K562 (cell line): ENCODE measurements around the gene SOD1. TPM values are rescaled to one million over a fixed set of nuclear protein-coding genes. Genes with fewer than 3 reads are reported as not detected.

Experiments used
- CREB1 ChIP-seq, 2 experiments: sonication (generic) in 1 of 2; formaldehyde crosslinking in 1 of 2; IDR thresholded peaks; 2 replicates each; pipeline versions ENCODE4 v1.6.1 to v1.8.0; 2012 to 2022; ENCODE audit warnings: inconsistent platforms in 1 of 2, mild to moderate bottlenecking in 1 of 2, missing genetic modification reagents in 1 of 2, moderate library complexity in 1 of 2
- HNRNPLL ChIP-seq: fragments of 200-400 bp; formaldehyde crosslinking; IDR thresholded peaks from 2 replicates; pipeline ENCODE4 v1.6.1; 2017; ENCODE audit warnings: low read length, low read depth, mild to moderate bottlenecking; ENCODE audit not compliant: poor library complexity, severe bottlenecking
- IRF2 ChIP-seq: sonication (generic); formaldehyde crosslinking; IDR thresholded peaks from 2 replicates; pipeline ENCODE4 v1.8.1; 2022; ENCODE audit warnings: mild to moderate bottlenecking, missing genetic modification reagents
- MITF ChIP-seq: IDR thresholded peaks from 2 replicates; pipeline ENCODE4 v1.6.1; 2014; ENCODE audit warnings: antibody characterized with exemption
- NCOA4 ChIP-seq: fragments of 450-650 bp; IDR thresholded peaks from 2 replicates; pipeline ENCODE4 v1.6.1; 2018; ENCODE audit warnings: mild to moderate bottlenecking; ENCODE audit not compliant: partially characterized antibody
- NR2C2 ChIP-seq, 2 experiments: fragments of 200-800 bp in 1 of 2; sonication (Bioruptor generic) in 1 of 2; sonication (generic) in 1 of 2; formaldehyde crosslinking in 1 of 2; IDR thresholded peaks; 2 replicates each; pipeline versions ENCODE4 v1.6.1 to v1.8.0; 2016 to 2022; ENCODE audit warnings: mild to moderate bottlenecking in 1 of 2, missing compliant biosample characterization in 1 of 2, missing genetic modification characterization in 1 of 2, missing genetic modification reagents in 1 of 2
- PRDM10 ChIP-seq: fragments of 450-650 bp; IDR thresholded peaks from 2 replicates; pipeline ENCODE4 v1.6.1; 2018; ENCODE audit not compliant: partially characterized antibody
- RNF2 ChIP-seq: sonication (generic); IDR thresholded peaks from 2 replicates; pipeline ENCODE4 v1.6.1; 2016
- STAT5A ChIP-seq: IDR thresholded peaks from 2 replicates; pipeline ENCODE4 v1.6.1; 2012; ENCODE audit warnings: low read length, inconsistent platforms, borderline replicate concordance
- SUPT5H ChIP-seq: fragments of 450-650 bp; IDR thresholded peaks from 2 replicates; pipeline ENCODE4 v1.6.1; 2016
- TBL1XR1 ChIP-seq, 2 experiments: IDR thresholded peaks; 2 replicates each; pipeline ENCODE4 v1.6.1; 2012; ENCODE audit warnings: improper control_type of control experiment in 2 of 2, low read length in 2 of 2, mild to moderate bottlenecking in 1 of 2
- YBX1 ChIP-seq: fragments of 450-650 bp; IDR thresholded peaks from 2 replicates; pipeline ENCODE4 v1.7.1; 2016; ENCODE audit warnings: mild to moderate bottlenecking
- ZBTB7A ChIP-seq: IDR thresholded peaks from 2 replicates; pipeline ENCODE4 v1.6.1; 2011; ENCODE audit warnings: low read depth, mild to moderate bottlenecking, low read length, moderate library complexity, borderline replicate concordance; ENCODE audit not compliant: control insufficient read depth
- ZNF507 ChIP-seq: conservative IDR thresholded peaks from 2 replicates; pipeline ENCODE4 v1.6.1; 2017; ENCODE audit warnings: missing genetic modification characterization, missing compliant biosample characterization
- ZNF57 ChIP-seq: fragments of 450-650 bp; formaldehyde crosslinking; IDR thresholded peaks from 2 replicates; pipeline ENCODE4 v1.4.0; 2020; ENCODE audit warnings: mild to moderate bottlenecking, moderate library complexity
- polyA plus RNA-seq, 8 experiments: library from polyadenylated mRNA; depleted of rRNA in 4 of 8; stranded (reverse) in 5 of 8; unstranded in 3 of 8; fragments of >200 nt; fragmentation: Nextera tagmentation in 2 of 8; fragmentation: Illumina TruSeq in 1 of 8; extraction: Ambion mirVana in 2 of 8; extraction: Trizol in 1 of 8; gene quantifications; 2 replicates each; pipeline versions ENCODE4 v1.2.1 to v1.2.3, GENCODE V29; 2011 to 2014; ENCODE audit warnings: inconsistent platforms in 1 of 8, missing spikeins in 1 of 8
- total RNA-seq, 7 experiments: library from RNA; depleted of rRNA in 6 of 7; stranded (reverse); fragments of >200 nt in 6 of 7; fragmentation: Illumina TruSeq in 2 of 7; extraction: Trizol in 2 of 7; gene quantifications; 2 replicates each; pipeline versions ENCODE4 v1.2.1 to v1.2.3, GENCODE V29; 2011 to 2021; ENCODE audit warnings: low replicate concordance in 1 of 7
- TF ChIP-seq, protein P1 (sequence below): fragments of 200-800 bp; sonication (Bioruptor generic); IDR thresholded peaks from 2 replicates; pipeline ENCODE4 v1.6.1; 2017; ENCODE audit warnings: missing genetic modification characterization, missing compliant biosample characterization
- TF ChIP-seq, protein P2 (sequence below): fragments of 450-650 bp; formaldehyde crosslinking; IDR thresholded peaks from 2 replicates; pipeline ENCODE4 v1.4.0; 2020; ENCODE audit warnings: mild to moderate bottlenecking, moderate library complexity
- TF ChIP-seq, protein P3 (sequence below): sonication (generic); IDR thresholded peaks from 2 replicates; pipeline ENCODE4 v1.6.1; 2016

SOD1 gene
- total and polyA plus RNA-seq, 9 of the 15 experiments (the other 6 are each of a cell fraction or from before 2014, with no cell fraction given), result 452 to 1,409 (median 633) TPM

- TF ChIP-seq, protein P1, sequence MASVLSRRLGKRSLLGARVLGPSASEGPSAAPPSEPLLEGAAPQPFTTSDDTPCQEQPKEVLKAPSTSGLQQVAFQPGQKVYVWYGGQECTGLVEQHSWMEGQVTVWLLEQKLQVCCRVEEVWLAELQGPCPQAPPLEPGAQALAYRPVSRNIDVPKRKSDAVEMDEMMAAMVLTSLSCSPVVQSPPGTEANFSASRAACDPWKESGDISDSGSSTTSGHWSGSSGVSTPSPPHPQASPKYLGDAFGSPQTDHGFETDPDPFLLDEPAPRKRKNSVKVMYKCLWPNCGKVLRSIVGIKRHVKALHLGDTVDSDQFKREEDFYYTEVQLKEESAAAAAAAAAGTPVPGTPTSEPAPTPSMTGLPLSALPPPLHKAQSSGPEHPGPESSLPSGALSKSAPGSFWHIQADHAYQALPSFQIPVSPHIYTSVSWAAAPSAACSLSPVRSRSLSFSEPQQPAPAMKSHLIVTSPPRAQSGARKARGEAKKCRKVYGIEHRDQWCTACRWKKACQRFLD (CRISPR knock-in tag), result no peak
- TF ChIP-seq NCOA4, result no peak
- TF ChIP-seq CREB1 (IDR thresholded peaks at IDR 0.05), result peak; percentile 44; the same call in 1 of the 2 replicates
- peak; percentile 63 for TF ChIP-seq CREB1 (CRISPR knock-in tag; IDR thresholded peaks at IDR 0.05)
- TF ChIP-seq, protein P2, sequence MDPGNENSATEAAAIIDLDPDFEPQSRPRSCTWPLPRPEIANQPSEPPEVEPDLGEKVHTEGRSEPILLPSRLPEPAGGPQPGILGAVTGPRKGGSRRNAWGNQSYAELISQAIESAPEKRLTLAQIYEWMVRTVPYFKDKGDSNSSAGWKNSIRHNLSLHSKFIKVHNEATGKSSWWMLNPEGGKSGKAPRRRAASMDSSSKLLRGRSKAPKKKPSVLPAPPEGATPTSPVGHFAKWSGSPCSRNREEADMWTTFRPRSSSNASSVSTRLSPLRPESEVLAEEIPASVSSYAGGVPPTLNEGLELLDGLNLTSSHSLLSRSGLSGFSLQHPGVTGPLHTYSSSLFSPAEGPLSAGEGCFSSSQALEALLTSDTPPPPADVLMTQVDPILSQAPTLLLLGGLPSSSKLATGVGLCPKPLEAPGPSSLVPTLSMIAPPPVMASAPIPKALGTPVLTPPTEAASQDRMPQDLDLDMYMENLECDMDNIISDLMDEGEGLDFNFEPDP (CRISPR knock-in tag), result 0 out of 2 replicates have a peak, but pooled peaks have one; percentile 41
- peak; percentile 45; the same call in 1 of the 2 replicates for TF ChIP-seq NR2C2 (CRISPR knock-in tag; IDR thresholded peaks at IDR 0.05)
- TF ChIP-seq NR2C2 (tag; IDR thresholded peaks at IDR 0.05), result no peak
- peak; percentile 63 for TF ChIP-seq HNRNPLL
- TF ChIP-seq ZNF507 (tag), result no peak
- TF ChIP-seq PRDM10, result no peak
- 0 out of 4 replicates have a peak, but pooled peaks of 1 of the 2 experiments have one; percentile 73 for TF ChIP-seq TBL1XR1 (IDR thresholded peaks at IDR 0.05; ENCODE audit: low read length in 2 of 2)
- peak; percentile 76; the same call in 1 of the 2 replicates for TF ChIP-seq ZBTB7A
- no peak for TF ChIP-seq STAT5A
- no peak for TF ChIP-seq ZNF57 (CRISPR knock-in tag)
- peak; percentile 98 for TF ChIP-seq SUPT5H
- no peak; the same call in 1 of the 2 replicates for TF ChIP-seq MITF
- TF ChIP-seq, protein P3, sequence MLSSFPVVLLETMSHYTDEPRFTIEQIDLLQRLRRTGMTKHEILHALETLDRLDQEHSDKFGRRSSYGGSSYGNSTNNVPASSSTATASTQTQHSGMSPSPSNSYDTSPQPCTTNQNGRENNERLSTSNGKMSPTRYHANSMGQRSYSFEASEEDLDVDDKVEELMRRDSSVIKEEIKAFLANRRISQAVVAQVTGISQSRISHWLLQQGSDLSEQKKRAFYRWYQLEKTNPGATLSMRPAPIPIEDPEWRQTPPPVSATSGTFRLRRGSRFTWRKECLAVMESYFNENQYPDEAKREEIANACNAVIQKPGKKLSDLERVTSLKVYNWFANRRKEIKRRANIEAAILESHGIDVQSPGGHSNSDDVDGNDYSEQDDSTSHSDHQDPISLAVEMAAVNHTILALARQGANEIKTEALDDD, result no peak
- TF ChIP-seq YBX1, result no peak
- TF ChIP-seq IRF2 (CRISPR knock-in tag), result no peak; the same call in 1 of the 2 replicates
- TF ChIP-seq RNF2, result peak; percentile 81
Measured at GRCh38 chr21:31659536-31660258, at the start of gene SOD1 (continued).
